Lung microvascular endothelial cell (primary cell): Measurements from ENCODE around the gene OR2K2. TPM values are rescaled to one million over a fixed set of nuclear protein-coding genes. Genes with fewer than 3 reads are reported as not detected.
"Not testable (repeated sequence)": the region's sequence is repeated elsewhere in the genome, so short reads cannot be mapped to it uniquely, and the experiment has no call there.

Experiments used
- DNase-seq, 2 donors: peaks; one replicate each; pipeline versions ENCODE4 v3.0.0 to v3.0.0-alpha.2; 2010; ENCODE audit warnings: low read depth in 2 of 2
- total RNA-seq: library from RNA; depleted of rRNA; stranded (reverse); fragments of >200 nt; gene quantifications from 2 replicates; pipeline ENCODE4 v1.2.1, GENCODE V29; 2014

The OR2K2 gene
- total RNA-seq, 1 donor from 2014 or later, result not detected

DNA sequence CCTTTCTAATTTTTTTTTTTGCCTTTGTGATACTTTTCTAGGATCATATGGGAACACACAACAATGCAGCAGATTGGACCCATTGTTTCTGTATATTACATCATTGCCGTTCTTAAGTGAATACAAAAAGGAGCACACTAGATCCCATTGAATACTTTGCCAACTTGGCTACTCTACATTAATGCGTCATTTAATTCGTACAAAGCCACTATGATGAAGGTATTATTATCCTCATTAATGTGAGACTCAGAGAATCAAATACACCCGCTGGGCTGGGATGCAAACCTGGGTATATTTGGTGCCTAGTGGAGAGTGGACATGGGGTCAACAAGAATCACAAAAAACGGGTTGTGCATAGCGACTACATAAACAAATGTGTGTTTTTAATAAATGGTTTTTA lies 31.9 kb downstream of the OR2K2 start:
- no peak for DNase-seq

DNA sequence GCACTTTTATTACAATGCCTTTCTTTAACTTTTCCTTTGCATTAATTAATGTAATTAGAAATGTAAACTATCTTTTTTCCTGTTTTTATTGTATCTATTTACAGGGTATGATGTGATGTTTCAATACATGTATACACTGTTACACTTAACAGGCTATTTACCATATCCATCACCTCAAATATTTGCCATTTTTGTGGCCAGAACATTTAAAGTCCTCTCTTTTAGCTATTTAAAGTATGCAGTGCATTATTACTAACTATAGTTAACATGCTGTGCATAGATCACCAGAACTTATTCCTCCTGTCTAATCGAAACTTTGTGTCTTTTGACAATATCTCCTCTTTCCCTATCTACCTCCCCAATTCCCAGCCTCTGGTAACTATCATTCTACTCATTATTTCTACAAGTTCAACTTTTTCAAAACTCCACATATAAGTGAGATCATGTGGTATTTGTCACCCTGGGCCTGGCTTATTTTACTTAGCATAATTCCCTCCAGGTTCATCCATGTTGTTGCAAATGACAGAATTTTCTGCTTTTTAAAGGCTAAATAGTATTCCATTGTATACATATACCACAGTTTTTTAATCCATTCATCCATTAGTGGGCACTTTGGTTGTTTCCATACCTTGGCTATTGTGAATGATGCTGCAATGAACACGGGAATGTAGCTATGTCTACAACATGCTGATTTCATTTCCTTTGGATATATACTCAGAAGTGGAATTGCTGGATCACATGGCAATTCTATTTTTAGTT lies 32.8 kb downstream of the OR2K2 start:
- no peak for DNase-seq

GRCh38 chr9:111294691-111295451 lies 35.2 kb downstream of the OR2K2 start:
- no peak for DNase-seq

DNA sequence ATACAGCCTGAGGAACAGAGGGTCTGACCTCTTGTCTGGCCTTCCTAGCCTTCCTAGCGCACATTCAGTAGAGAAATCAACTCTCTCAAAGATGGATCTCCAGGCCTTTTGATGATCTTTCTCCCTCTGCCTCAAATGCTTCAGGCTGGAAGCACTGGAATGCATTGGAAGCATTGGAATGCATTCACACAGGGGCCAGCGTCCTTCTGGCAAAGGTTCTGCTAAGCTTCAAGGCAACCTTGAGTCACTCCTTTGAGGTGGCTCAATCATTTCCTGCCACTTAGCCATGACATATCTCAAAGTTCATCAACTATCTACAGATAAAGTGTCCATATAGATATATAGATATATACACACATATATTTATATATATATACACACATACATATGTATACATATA lies 42.9 kb downstream of the OR2K2 start:
- DNase-seq, result no peak

DNA sequence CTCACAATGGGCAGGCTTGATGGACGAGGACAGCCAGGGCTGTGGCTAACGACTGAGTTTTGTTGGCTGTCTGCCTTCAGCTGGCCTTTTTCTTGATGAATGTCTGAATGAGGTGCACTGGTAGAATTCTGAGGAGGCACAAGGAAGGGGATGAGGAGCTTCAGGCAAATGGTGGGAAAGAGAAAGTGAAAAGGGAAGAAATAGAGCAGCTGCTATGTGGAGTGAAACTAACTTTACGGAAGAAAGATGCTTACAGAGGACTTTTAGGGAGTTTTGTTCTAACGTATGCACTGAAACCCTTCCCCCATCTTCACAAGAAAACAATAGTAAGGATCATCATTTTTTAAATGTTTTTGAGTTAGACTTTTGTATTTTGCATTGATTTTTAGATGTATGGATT lies 45.3 kb downstream of the OR2K2 start:
- DNase-seq, result no peak

GRCh38 chr9:111282845-111283244 lies 47.2 kb downstream of the OR2K2 start:
- no peak for DNase-seq

- not testable (repeated sequence) for DNase-seq
These were observed 49.2 kb downstream of the OR2K2 start for GRCh38 chr9:111280795-111281194.

Other genes with a start within 250 kb of the OR2K2 start
- gene ECPAS, start 154.2 kb upstream of the OR2K2 start, total RNA-seq, result 69.8 and 73.7 TPM in 2 replicates
- gene ZNF483, start 195.0 kb upstream of the OR2K2 start, total RNA-seq, result 1.1 and 1.6 TPM in 2 replicates